Transverse colon (tissue), 4 donors: ENCODE results near the gene CD70.

ENCODE experiments used
- POLR2A ChIP-seq: fragments of 450-650 bp; IDR thresholded peaks from one replicate; pipeline ENCODE4 v1.6.1; 2016; ENCODE audit warnings: antibody characterized with exemption, mild to moderate bottlenecking, moderate library complexity
- POLR2AphosphoS5 ChIP-seq, 3 donors: sonication (generic); formaldehyde crosslinking; IDR thresholded peaks; one replicate each; pipeline ENCODE4 v1.6.1; 2016; ENCODE audit warnings: antibody characterized with exemption in 3 of 3
- TF ChIP-seq, protein P1 (sequence below), 5 experiments: fragments of 200-600 bp in 3 of 5; fragments of 450-650 bp in 2 of 5; sonication (generic) in 3 of 5; IDR thresholded peaks; 1 replicate in 2 of 5; 2 replicates in 3 of 5; pipeline ENCODE4 v1.5.1; 2016 to 2017; ENCODE audit warnings: antibody characterized with exemption in 5 of 5, inconsistent platforms in 3 of 5, mild to moderate bottlenecking in 2 of 5, moderate library complexity in 1 of 5

DNA sequence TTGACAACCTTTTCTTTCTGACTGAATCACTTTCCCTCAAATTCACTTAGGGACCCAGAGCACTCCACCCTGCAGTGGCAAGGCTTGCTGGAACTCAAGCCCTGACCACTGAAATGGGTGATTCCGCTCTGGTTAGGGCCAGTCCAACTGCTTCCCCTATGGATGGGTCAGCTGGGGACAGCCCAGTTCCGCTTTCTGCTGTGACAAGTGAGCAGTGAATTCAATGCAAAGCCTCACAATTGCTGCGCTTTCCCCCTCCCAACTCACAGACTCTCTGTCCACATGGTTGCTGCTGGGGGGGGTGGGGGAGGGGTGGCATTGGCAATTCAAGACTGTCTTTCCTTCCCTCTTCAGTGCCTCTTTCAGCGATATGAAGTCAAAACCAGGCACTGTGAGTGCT, 18.7 kb downstream of the CD70 start:
- TF ChIP-seq, protein P1, sequence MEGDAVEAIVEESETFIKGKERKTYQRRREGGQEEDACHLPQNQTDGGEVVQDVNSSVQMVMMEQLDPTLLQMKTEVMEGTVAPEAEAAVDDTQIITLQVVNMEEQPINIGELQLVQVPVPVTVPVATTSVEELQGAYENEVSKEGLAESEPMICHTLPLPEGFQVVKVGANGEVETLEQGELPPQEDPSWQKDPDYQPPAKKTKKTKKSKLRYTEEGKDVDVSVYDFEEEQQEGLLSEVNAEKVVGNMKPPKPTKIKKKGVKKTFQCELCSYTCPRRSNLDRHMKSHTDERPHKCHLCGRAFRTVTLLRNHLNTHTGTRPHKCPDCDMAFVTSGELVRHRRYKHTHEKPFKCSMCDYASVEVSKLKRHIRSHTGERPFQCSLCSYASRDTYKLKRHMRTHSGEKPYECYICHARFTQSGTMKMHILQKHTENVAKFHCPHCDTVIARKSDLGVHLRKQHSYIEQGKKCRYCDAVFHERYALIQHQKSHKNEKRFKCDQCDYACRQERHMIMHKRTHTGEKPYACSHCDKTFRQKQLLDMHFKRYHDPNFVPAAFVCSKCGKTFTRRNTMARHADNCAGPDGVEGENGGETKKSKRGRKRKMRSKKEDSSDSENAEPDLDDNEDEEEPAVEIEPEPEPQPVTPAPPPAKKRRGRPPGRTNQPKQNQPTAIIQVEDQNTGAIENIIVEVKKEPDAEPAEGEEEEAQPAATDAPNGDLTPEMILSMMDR (IDR thresholded peaks at IDR 0.05) = no peak
- TF ChIP-seq POLR2A (no peak), POLR2AphosphoS5 (IDR thresholded peaks at IDR 0.05) (no peak)
